ENCODE measurements around the gene CD58. TPM values are rescaled to one million over a fixed set of nuclear protein-coding genes. Genes with fewer than 3 reads are reported as not detected.

The CD58 gene
- total and polyA plus RNA-seq, 9 of the 15 experiments (the other 6 are each of a cell fraction or from before 2014, with no cell fraction given), result 18.1 to 113 (median 37.4) TPM

GRCh38 chr1:116503546-116504307 is 67.1 kb downstream of the CD58 start (continued):
- TF ChIP-seq POLR2H (tag; IDR thresholded peaks at IDR 0.05; ENCODE audit: low read depth) (no peak), KDM5B (IDR thresholded peaks at IDR 0.05; ENCODE audit: insufficient replicate concordance, low read depth, low read length) (no peak), MTA2 (IDR thresholded peaks at IDR 0.05; ENCODE audit: low read depth) (peak; percentile 83), ZC3H11A (IDR thresholded peaks at IDR 0.05; ENCODE audit: low read depth, low read length) (0 out of 2 replicates have a peak, but pooled peaks have one; percentile 59), TRIM25 (IDR thresholded peaks at IDR 0.05; ENCODE audit: borderline replicate concordance) (no peak), MNT (conservative IDR thresholded peaks at IDR 0.05) (no peak; a peak in 2 of 4 replicates), KAT8 (IDR thresholded peaks at IDR 0.05; ENCODE audit: low read depth) (no peak), ZFP1 (CRISPR knock-in tag; IDR thresholded peaks at IDR 0.05) (no peak), IRF2 (CRISPR knock-in tag; IDR thresholded peaks at IDR 0.05) (no peak), KLF13 (tag; IDR thresholded peaks at IDR 0.05; ENCODE audit: borderline replicate concordance, low read depth) (peak; percentile 58), ATF7 (IDR thresholded peaks at IDR 0.05) (no peak), SMARCB1 (IDR thresholded peaks at IDR 0.05; ENCODE audit: insufficient read length, low read depth) (peak; percentile 70), HDAC3 (IDR thresholded peaks at IDR 0.05; ENCODE audit: borderline replicate concordance, partially characterized antibody) (peak; percentile 83), CBX1 (IDR thresholded peaks at IDR 0.05; ENCODE audit: low read depth) (0 out of 2 replicates have a peak, but pooled peaks have one; percentile 52), CBX3 (IDR thresholded peaks at IDR 0.05; ENCODE audit: borderline replicate concordance in 1 of 2, low read length in 2 of 2) (peak in 1 of 2 experiments; percentile 84; a peak in 1 of 3 replicates), NR1H2 (CRISPR knock-in tag; IDR thresholded peaks at IDR 0.05) (0 out of 2 replicates have a peak, but pooled peaks have one; percentile 14), ZNF41 (CRISPR knock-in tag; conservative IDR thresholded peaks at IDR 0.05) (no peak), PYGO2 (tag; IDR thresholded peaks at IDR 0.05) (no peak), MIER1 (IDR thresholded peaks at IDR 0.05; ENCODE audit: low read depth) (no peak), TAF1 (IDR thresholded peaks at IDR 0.05; ENCODE audit: control insufficient read depth, extremely low read depth, insufficient read depth, low read length, severe bottlenecking) (peak; percentile 49), PKNOX1 (IDR thresholded peaks at IDR 0.05) (peak; percentile 93)
